Measurements from ENCODE around the gene IL1RAP.

Gene IL1RAP

GRCh38 chr3:190594171-190594570 lies 80.3 kb downstream of the IL1RAP start:
- Histone ChIP-seq H3K9ac (no peak overlapping the region), H3K4me3 (no peak overlapping the region), H4K20me1 (no peaks in the 10 kb centered on the region), H3K27ac (no peak overlapping the region), H3K9me3 (replicated peaks in 1 of 11) (peaks cover 0 to 33% (median 15%) of the 10 kb centered on the region in 11 experiments; a peak in 15 of 22 replicates), H3K36me3 (peaks cover 0 to 25% (median 5%) of the 10 kb centered on the region in 11 experiments; a peak in 8 of 22 replicates), H3K4me1 (peaks cover under 1 to 10% (median 7%) of the 10 kb centered on the region in 10 experiments; a peak in 15 of 20 replicates), H3K27me3 (no peaks in the 10 kb centered on the region), H3K4me2 (no peak overlapping the region)
- TF ChIP-seq Cebpa-rat (IDR thresholded peaks at IDR 0.05): no peak

GRCh38 chr3:190595179-190595795 lies 81.4 kb downstream of the IL1RAP start:
- no peak overlapping the region for H3K4me2 ChIP-seq
- no peak for TF ChIP-seq Cebpa-rat (IDR thresholded peaks at IDR 0.05)
- no peak overlapping the region for H3K4me3 ChIP-seq
- peaks cover 0 to 31% (median 15%) of the 10 kb centered on the region in 11 experiments; a peak in 15 of 22 replicates for H3K9me3 ChIP-seq (replicated peaks in 1 of 11)
- H3K4me1 ChIP-seq: peaks cover 0 to 10% (median 7%) of the 10 kb centered on the region in 10 experiments; a peak in 15 of 20 replicates
- no peak overlapping the region for H3K27ac ChIP-seq
- no peak overlapping the region for H3K9ac ChIP-seq
- H3K27me3 ChIP-seq: no peaks in the 10 kb centered on the region
- H3K36me3 ChIP-seq: peaks cover 0 to 23% (median 5%) of the 10 kb centered on the region in 11 experiments; a peak in 7 of 22 replicates
- no peaks in the 10 kb centered on the region for H4K20me1 ChIP-seq

GRCh38 chr3:190595807-190596206 lies 81.9 kb downstream of the IL1RAP start:
- H3K4me2 ChIP-seq: no peak overlapping the region

GRCh38 chr3:190596349-190597285 lies 82.7 kb downstream of the IL1RAP start:
- Histone ChIP-seq H4K20me1 (no peaks in the 10 kb centered on the region), H3K4me2 (no peak overlapping the region), H3K9me3 (replicated peaks in 1 of 11) (peaks cover 0 to 27% (median 15%) of the 10 kb centered on the region in 11 experiments; a peak in 15 of 22 replicates), H3K27me3 (no peaks in the 10 kb centered on the region), H3K4me3 (no peak overlapping the region), H3K4me1 (no peaks in the 10 kb centered on the region; a peak in 1 of 20 replicates), H3K27ac (no peak overlapping the region; a peak in 1 of 22 replicates), H3K36me3 (peaks cover 0 to 35% (median 3%) of the 10 kb centered on the region in 11 experiments; a peak in 8 of 22 replicates), H3K9ac (no peak overlapping the region)
- TF ChIP-seq Cebpa-rat (IDR thresholded peaks at IDR 0.05): no peak

More at GRCh38 chr3:190595807-190596206, 81.9 kb downstream of the IL1RAP start:
- H3K4me1 ChIP-seq: peaks cover 0 to 8% (median 6%) of the 10 kb centered on the region in 10 experiments; a peak in 15 of 20 replicates
- H3K27ac ChIP-seq: no peak overlapping the region
- no peak overlapping the region for H3K9ac ChIP-seq
- no peak for TF ChIP-seq Cebpa-rat (IDR thresholded peaks at IDR 0.05)
- no peak overlapping the region for H3K4me3 ChIP-seq
- no peaks in the 10 kb centered on the region for H4K20me1 ChIP-seq
- peaks cover 0 to 27% (median 5%) of the 10 kb centered on the region in 11 experiments; a peak in 7 of 22 replicates for H3K36me3 ChIP-seq
- H3K9me3 ChIP-seq (replicated peaks in 1 of 11): peaks cover 0 to 27% (median 15%) of the 10 kb centered on the region in 11 experiments; a peak in 15 of 22 replicates
- H3K27me3 ChIP-seq: no peaks in the 10 kb centered on the region

DNA sequence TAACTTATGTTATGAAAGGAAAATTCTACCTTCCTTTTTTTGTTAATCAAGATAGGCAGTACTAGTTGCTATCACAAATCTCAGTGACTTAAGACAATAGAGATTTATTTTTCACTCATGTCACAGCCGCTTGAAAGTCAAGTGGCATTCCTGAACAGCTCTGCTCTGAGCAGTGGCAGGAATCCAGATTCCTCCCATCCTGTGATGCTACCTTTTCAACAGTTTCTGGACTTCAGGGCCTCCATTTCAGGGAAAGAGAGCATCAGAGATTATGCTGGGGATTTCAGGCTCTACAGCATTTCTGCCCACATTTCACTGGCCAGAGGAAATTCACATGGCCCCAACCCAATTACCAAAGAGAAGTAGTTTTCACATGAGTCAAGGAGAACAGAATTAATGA lies 83.4 kb downstream of the IL1RAP start:
- Histone ChIP-seq H3K4me3 (no peak overlapping the region), H3K9me3 (replicated peaks in 1 of 11) (peaks cover 0 to 22% (median 14%) of the 10 kb centered on the region in 11 experiments; a peak in 15 of 22 replicates), H3K27me3 (no peaks in the 10 kb centered on the region), H3K4me1 (no peaks in the 10 kb centered on the region), H3K4me2 (no peak overlapping the region), H3K9ac (no peak overlapping the region), H3K36me3 (peaks cover 0 to 31% (median 3%) of the 10 kb centered on the region in 11 experiments; a peak in 8 of 22 replicates), H3K27ac (no peak overlapping the region), H4K20me1 (no peaks in the 10 kb centered on the region)
- no peak for TF ChIP-seq Cebpa-rat (IDR thresholded peaks at IDR 0.05)

DNA sequence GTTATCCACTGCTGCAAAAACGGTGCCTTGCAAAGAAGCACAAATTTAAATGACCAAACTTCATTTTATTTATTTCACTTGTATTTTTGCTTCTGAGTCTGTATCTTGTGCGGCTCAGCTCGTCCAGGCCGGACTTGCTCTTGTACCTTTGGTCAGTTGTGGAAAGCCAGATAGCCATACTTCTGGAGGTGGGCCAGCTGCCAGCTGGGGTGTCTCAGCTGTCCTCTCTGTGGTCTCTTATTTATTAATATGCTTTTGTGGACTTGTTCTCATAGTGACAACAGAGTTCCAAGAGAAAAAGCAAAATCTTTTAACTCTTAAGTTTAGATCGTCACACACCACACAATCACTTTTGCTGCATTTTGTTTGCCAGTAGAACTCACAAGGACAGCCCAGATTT lies 87.7 kb downstream of the IL1RAP start:
- no peaks in the 10 kb centered on the region for H4K20me1 ChIP-seq
- no peak overlapping the region for H3K4me3 ChIP-seq
- peaks cover 0 to 43% (median 25%) of the 10 kb centered on the region in 11 experiments; a peak in 19 of 22 replicates for H3K36me3 ChIP-seq
- H3K27ac ChIP-seq: no peak overlapping the region
- H3K4me1 ChIP-seq: no peaks in the 10 kb centered on the region
- H3K9me3 ChIP-seq (replicated peaks in 1 of 11): peaks cover 0 to 8% (median 0%) of the 10 kb centered on the region in 11 experiments; a peak in 3 of 22 replicates
- H3K9ac ChIP-seq: no peak overlapping the region
- TF ChIP-seq Cebpa-rat (IDR thresholded peaks at IDR 0.05): no peak
- H3K27me3 ChIP-seq: no peaks in the 10 kb centered on the region
- no peak overlapping the region for H3K4me2 ChIP-seq

- Histone ChIP-seq H3K9me3 (replicated peaks in 1 of 11) (peaks cover 0 to 8% (median 0%) of the 10 kb centered on the region in 11 experiments; a peak in 3 of 22 replicates), H3K27ac (no peak overlapping the region), H3K4me3 (no peak overlapping the region), H3K36me3 (peaks cover 0 to 59% (median 27%) of the 10 kb centered on the region in 11 experiments; a peak in 19 of 22 replicates), H3K4me2 (no peak overlapping the region), H3K27me3 (no peaks in the 10 kb centered on the region), H4K20me1 (no peaks in the 10 kb centered on the region), H3K9ac (no peak overlapping the region), H3K4me1 (peaks cover 0 to 18% (median 0%) of the 10 kb centered on the region in 10 experiments; a peak in 4 of 20 replicates)
- no peak for TF ChIP-seq Cebpa-rat (IDR thresholded peaks at IDR 0.05)
Observed at GRCh38 chr3:190605385-190605784, 91.5 kb downstream of the IL1RAP start.

GRCh38 chr3:190606596-190606995 lies 92.7 kb downstream of the IL1RAP start:
- no peak for TF ChIP-seq Cebpa-rat (IDR thresholded peaks at IDR 0.05)
- H3K9ac ChIP-seq: no peak overlapping the region
- no peak overlapping the region for H3K4me3 ChIP-seq
- no peaks in the 10 kb centered on the region for H4K20me1 ChIP-seq
- no peaks in the 10 kb centered on the region for H3K27me3 ChIP-seq
- no peak overlapping the region for H3K27ac ChIP-seq
- H3K4me1 ChIP-seq: peaks cover 0 to 18% (median 0%) of the 10 kb centered on the region in 10 experiments; a peak in 4 of 20 replicates
- H3K9me3 ChIP-seq (replicated peaks in 1 of 11): peaks cover 0 to 8% (median 0%) of the 10 kb centered on the region in 11 experiments; a peak in 3 of 22 replicates
- H3K4me2 ChIP-seq: no peak overlapping the region
- peaks cover 0 to 56% (median 27%) of the 10 kb centered on the region in 11 experiments; a peak in 19 of 22 replicates for H3K36me3 ChIP-seq
